Lower lobe of right lung (tissue), 2 donors: ENCODE measurements around the gene TRAPPC14. TPM values are rescaled to one million over a fixed set of nuclear protein-coding genes. Genes with fewer than 3 reads are reported as not detected.
A peak's percentile ranks its signal among the peaks of the same experiment; 100 is the strongest.

Source experiments
- ATAC-seq, 2 donors: fragments of 200-7000 bp; cut with Tn5 transposase; one replicate each; pipeline ENCODE4 v1.9.1; 2020 to 2022; ENCODE audit warnings: mild to moderate bottlenecking in 2 of 2, moderate library complexity in 2 of 2
- DNase-seq: peaks from one replicate; pipeline ENCODE4 v3.0.0-alpha.2; 2020
- H3K27ac ChIP-seq: fragments of 200-600 bp; one replicate; pipeline ENCODE4 v1.8.0; 2022
- H3K27me3 ChIP-seq: fragments of 200-600 bp; one replicate; pipeline ENCODE4 v1.8.0; 2022; ENCODE audit warnings: low read depth
- H3K36me3 ChIP-seq: fragments of 200-600 bp; one replicate; pipeline ENCODE4 v1.8.0; 2022; ENCODE audit warnings: mild to moderate bottlenecking
- H3K4me1 ChIP-seq: fragments of 200-600 bp; one replicate; pipeline ENCODE4 v1.8.0; 2022
- H3K4me3 ChIP-seq: fragments of 200-600 bp; one replicate; pipeline ENCODE4 v1.8.0; 2022; ENCODE audit warnings: mild to moderate bottlenecking
- H3K9me3 ChIP-seq: fragments of 200-600 bp; one replicate; pipeline ENCODE4 v1.8.0; 2022
- CTCF ChIP-seq: fragments of 200-600 bp; IDR thresholded peaks from one replicate; pipeline ENCODE4 v1.8.0; 2022; ENCODE audit warnings: antibody characterized with exemption, mild to moderate bottlenecking
- intact Hi-C: fragments of 100-400 bp; cut with DNase I; formaldehyde crosslinking; loops from one replicate; pipeline ENCODE4 v1.11.0; 2022
- total RNA-seq: library from RNA; stranded (reverse); fragmentation: NEBNext Ultra II Directional; extraction: Animal tissue kit (Norgen Biotek cat#: 25700); gene quantifications from one replicate; pipeline ENCODE4 v1.2.1, GENCODE V29; 2021
- donor health status: DM: no; HTN: yes; CAD: no; lungs with severe emphysema.

The TRAPPC14 gene
- total RNA-seq, 1 donor from 2014 or later = 24.3 TPM

- no peak for TF ChIP-seq CTCF
- Histone ChIP-seq H3K27me3 (peaks cover 22% of the 10 kb centered on the region), H3K9me3 (no peaks in the 10 kb centered on the region), H3K36me3 (no peaks in the 10 kb centered on the region), H3K4me1 (peaks cover 26% of the 10 kb centered on the region), H3K27ac (no peak overlapping the region), H3K4me3 (no peak overlapping the region)
- intact Hi-C loops = no loop called here
- DNase-seq (no peak), ATAC-seq (no peak)
These were observed 15.4 kb upstream of the TRAPPC14 start for GRCh38 chr7:100173806-100174495.

GRCh38 chr7:100171840-100172239 lies 13.3 kb upstream of the TRAPPC14 start:
- Histone ChIP-seq H3K36me3 (no peaks in the 10 kb centered on the region), H3K4me1 (peaks cover 37% of the 10 kb centered on the region), H3K9me3 (no peaks in the 10 kb centered on the region), H3K27ac (no peak overlapping the region), H3K4me3 (peak overlapping the region; percentile 45), H3K27me3 (peaks cover 26% of the 10 kb centered on the region)
- ATAC-seq (peak in 1 of 2 donors; percentile 3), DNase-seq (no peak)
- intact Hi-C loops = no loop called here
- TF ChIP-seq CTCF = no peak

GRCh38 chr7:100171087-100171681 lies 12.7 kb upstream of the TRAPPC14 start:
- H3K36me3 ChIP-seq = no peaks in the 10 kb centered on the region
- no peaks in the 10 kb centered on the region for H3K9me3 ChIP-seq
- intact Hi-C loops = no loop called here
- DNase-seq = no peak
- no peak for TF ChIP-seq CTCF
- peak overlapping the region; percentile 45 for H3K4me3 ChIP-seq
- H3K27ac ChIP-seq = no peak overlapping the region
- ATAC-seq = peak; percentile 27 to 39
- H3K27me3 ChIP-seq = peaks cover 31% of the 10 kb centered on the region
- H3K4me1 ChIP-seq = peaks cover 35% of the 10 kb centered on the region

- Histone ChIP-seq H3K4me1 (peaks cover 35% of the 10 kb centered on the region), H3K27ac (no peak overlapping the region), H3K27me3 (peaks cover 31% of the 10 kb centered on the region), H3K9me3 (no peaks in the 10 kb centered on the region), H3K36me3 (no peaks in the 10 kb centered on the region), H3K4me3 (no peak overlapping the region)
- TF ChIP-seq CTCF = no peak
- intact Hi-C loops = no loop called here
- no peak for ATAC-seq
- DNase-seq = no peak
These were observed 11.8 kb upstream of the TRAPPC14 start for GRCh38 chr7:100170101-100170897.

GRCh38 chr7:100169147-100169850 lies 10.8 kb upstream of the TRAPPC14 start:
- ATAC-seq (no peak), DNase-seq (no peak)
- TF ChIP-seq CTCF = no peak
- intact Hi-C loops = no loop called here
- Histone ChIP-seq H3K36me3 (no peaks in the 10 kb centered on the region), H3K9me3 (no peaks in the 10 kb centered on the region), H3K27me3 (peaks cover 31% of the 10 kb centered on the region), H3K4me3 (peak overlapping the region; percentile 55), H3K27ac (peak overlapping the region; percentile 62), H3K4me1 (peaks cover 35% of the 10 kb centered on the region)
